GM12873 (cell line): ENCODE data around the gene OSTF1.

Experiments used
- TF ChIP-seq, protein P1 (sequence below): IDR thresholded peaks from 2 replicates; pipeline ENCODE4 v1.5.1; 2012; ENCODE audit warnings: low read depth, mild to moderate bottlenecking, moderate library complexity, low read length, control low read depth; ENCODE audit not compliant: insufficient read depth; ENCODE audit errors: missing control alignments

OSTF1 gene

DNA sequence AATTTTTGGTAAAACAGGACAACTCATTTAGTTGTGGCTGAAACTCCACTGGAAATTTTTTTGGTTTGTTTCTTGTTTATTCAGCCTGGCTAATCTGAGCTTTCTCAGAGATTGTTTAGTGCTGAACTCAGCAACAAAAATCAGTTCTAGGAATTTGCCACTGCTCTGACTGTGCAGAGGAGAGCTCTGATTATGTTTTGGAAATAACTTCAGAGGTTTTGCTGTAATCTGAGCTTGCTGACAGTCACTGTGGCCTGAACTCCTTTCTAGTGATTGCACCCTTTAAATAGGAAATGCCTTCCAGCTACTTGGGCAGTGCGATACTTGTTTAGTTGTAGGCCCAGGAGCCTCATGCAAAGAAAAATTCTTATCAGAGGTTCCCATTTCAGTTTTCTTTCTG is 60.2 kb downstream of the OSTF1 start:
- TF ChIP-seq, protein P1, sequence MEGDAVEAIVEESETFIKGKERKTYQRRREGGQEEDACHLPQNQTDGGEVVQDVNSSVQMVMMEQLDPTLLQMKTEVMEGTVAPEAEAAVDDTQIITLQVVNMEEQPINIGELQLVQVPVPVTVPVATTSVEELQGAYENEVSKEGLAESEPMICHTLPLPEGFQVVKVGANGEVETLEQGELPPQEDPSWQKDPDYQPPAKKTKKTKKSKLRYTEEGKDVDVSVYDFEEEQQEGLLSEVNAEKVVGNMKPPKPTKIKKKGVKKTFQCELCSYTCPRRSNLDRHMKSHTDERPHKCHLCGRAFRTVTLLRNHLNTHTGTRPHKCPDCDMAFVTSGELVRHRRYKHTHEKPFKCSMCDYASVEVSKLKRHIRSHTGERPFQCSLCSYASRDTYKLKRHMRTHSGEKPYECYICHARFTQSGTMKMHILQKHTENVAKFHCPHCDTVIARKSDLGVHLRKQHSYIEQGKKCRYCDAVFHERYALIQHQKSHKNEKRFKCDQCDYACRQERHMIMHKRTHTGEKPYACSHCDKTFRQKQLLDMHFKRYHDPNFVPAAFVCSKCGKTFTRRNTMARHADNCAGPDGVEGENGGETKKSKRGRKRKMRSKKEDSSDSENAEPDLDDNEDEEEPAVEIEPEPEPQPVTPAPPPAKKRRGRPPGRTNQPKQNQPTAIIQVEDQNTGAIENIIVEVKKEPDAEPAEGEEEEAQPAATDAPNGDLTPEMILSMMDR = no peak

DNA sequence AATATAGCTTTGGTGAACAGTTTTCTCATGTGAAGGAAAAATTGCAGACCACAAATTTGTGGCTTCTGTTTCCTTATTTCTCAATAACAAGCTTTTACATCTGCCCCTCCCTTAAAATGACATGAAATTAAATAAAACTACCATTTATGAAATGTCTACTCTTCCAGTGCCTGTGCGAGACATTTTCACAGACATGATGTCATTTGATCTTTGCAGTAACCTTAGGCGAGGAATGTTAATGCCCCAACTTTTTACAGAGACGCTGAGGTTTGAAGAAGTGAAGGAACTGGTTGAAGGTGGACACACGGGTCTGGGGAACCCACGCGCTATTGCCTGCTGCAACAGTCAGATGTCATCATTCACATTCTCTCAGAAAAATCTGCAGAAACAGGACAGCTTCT is 61.5 kb downstream of the OSTF1 start:
- TF ChIP-seq, protein P1 = no peak

DNA sequence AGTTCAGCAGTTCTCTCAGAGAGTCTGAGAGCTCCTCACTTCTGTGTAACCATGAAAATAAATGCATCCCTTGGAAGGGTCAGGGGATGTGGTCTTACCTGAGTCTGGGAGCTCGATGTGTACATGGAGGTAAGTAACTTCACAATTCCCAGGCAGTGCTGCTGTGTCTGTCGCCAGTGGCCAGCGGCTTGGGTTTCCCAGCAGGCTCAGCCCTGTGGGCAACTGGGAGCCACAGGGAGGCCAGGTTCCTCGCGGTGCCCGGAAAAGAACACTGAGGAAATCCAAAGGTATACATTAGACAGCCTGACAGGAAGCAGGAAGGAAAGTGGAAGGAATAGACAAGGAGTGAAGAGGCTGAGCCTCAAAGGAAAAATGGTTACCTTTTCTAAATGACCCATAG is 62.2 kb downstream of the OSTF1 start:
- TF ChIP-seq, protein P1 = no peak

DNA sequence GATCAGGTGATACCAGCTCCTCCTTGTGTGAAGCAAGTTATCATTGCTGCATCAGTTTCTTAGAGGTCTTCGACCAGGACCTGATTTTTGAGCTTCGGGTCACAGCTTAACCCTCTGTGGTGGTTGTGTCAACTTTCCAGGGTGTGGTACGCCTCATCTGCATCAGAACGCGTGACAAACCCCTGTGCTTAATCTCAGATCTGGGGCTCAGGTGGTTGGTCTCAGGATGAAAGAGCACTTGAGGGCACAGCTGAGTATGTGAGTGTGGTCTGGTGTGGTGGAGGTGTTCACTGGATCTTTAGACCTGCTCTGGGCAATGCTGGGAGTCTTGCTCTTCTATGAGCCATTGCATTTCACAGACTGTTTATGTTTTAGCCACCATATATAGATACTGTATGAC is 64.1 kb downstream of the OSTF1 start:
- TF ChIP-seq, protein P1 = no peak

DNA sequence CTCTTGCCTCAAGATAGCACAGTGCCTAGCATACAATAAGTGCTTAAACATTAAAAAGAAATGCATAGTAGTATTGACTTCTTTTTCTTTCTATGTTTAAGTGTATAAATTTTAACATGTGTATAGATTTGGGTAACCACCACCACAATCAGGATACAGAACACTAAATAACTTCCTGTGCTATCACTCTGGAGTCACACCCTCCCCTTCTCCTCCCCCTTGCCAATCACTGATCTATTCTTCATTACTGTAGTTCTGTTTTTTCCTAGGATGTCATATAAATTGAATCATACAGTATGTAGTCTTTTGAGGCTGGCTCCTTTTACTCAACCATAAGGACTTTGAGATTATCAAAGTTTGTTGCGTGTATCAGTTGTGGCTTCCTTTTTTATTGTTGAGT is 68.5 kb downstream of the OSTF1 start:
- TF ChIP-seq, protein P1 = no peak

DNA sequence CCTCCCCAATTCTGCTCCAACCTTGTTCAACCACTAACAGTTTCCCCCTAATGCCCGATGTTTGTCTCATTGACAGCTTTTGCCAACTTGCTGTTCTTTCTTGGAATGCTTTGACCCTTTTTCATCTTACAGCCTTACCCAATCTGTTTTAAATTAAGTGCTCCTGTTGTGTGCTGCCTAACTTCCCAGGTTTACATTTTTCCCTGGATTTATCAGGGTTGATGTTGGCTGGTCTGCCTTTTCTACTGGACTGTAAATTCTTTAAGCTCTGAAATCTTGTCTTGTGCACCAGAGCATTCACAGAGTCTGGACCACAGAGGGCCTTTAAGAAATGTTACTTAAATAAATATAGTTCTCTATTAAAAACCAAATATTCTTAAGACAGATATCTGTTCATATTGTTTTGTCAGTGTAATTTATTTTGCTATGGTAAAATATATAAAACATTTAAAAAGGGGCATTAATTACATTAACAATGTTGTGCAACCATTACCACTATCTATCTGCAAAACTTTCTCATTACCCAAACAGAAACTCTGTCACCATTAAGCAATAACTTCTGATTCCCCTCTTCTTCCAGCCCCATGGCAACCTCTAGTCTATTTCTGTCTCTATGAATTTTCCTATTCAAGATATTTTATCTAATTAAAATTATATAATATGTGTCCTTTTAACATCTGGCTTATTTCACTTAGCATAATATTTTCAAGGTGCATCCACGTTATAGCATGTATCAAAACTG is 73.0 kb downstream of the OSTF1 start:
- TF ChIP-seq, protein P1 = no peak

DNA sequence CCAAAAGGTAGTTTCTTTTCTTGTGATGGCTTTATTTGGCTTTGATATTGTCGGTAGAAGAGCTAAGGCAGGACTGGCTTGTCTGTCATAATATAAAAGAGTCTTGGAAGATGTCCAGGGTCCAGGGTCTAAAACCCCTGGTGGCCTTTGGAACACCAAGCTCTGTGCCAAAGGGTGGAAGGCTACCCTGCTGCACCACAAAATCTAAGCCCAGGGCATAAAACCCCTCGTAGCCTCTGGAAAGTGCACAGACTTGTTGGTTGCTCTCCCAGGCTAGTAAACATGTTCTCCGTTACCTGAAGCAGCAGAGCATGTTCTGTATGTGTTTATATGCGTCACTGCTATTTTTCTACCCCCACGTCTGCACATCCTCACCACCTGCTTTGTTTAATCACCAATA is 75.5 kb downstream of the OSTF1 start:
- TF ChIP-seq, protein P1 = no peak
